NCI-H2081 (cell line): ENCODE measurements around the gene ZSCAN10.
"Not testable (repeated sequence)": the region's sequence is repeated elsewhere in the genome, so short reads cannot be mapped to it uniquely, and the experiment has no call there.

Experiments used
- DNase-seq, 2 experiments: peaks; one replicate each; lab custom pipeline; 2025; lab: John Stamatoyannopoulos, UW

ZSCAN10 gene

GRCh38 chr16:3063625-3064386 is 35.3 kb downstream of the ZSCAN10 start:
- DNase-seq = no peak

- DNase-seq = no peak
Observed at GRCh38 chr16:3062553-3062952, 36.5 kb downstream of the ZSCAN10 start.

DNA sequence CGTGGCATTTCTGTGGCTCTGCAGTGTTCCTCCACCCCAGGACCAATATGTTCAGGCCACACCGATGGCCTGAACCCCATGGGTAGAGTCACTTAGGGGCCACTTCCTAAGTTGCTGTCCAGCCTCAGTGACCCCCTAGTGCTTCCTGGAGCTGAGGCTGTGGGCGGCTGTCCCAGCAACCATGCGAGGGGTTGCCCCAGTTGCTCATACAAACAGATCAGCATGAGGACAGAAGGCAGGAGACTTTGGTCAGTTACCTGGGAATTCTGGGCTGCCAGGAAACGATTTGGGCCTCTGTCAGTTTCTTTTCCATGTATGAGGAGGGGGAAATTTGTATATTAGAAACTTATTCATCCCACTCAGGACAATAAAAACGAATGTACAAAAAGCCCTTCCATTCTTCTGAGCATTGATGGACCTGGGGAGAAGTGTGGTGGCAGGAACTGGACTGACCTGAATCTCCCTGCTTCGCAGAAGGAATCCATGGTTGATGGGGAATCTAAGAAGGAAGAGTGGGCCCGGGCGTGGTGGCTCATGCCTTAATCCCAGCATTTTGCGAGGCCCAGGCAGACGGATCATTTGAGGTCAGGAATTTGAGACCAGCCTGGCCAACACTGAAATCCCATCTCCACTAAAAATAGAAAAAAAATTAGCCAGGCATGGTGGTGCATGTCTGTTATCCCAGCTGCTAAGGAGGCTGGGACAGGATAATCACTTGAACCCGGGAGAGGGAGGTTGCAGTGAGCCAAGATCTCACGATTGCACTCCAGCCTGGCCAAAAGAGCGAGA is 38.6 kb downstream of the ZSCAN10 start:
- no peak for DNase-seq

GRCh38 chr16:3059723-3060242 is 39.3 kb downstream of the ZSCAN10 start:
- DNase-seq = no peak

GRCh38 chr16:3059041-3059722 is 39.9 kb downstream of the ZSCAN10 start:
- peak; percentile 74 to 79 for DNase-seq

DNA sequence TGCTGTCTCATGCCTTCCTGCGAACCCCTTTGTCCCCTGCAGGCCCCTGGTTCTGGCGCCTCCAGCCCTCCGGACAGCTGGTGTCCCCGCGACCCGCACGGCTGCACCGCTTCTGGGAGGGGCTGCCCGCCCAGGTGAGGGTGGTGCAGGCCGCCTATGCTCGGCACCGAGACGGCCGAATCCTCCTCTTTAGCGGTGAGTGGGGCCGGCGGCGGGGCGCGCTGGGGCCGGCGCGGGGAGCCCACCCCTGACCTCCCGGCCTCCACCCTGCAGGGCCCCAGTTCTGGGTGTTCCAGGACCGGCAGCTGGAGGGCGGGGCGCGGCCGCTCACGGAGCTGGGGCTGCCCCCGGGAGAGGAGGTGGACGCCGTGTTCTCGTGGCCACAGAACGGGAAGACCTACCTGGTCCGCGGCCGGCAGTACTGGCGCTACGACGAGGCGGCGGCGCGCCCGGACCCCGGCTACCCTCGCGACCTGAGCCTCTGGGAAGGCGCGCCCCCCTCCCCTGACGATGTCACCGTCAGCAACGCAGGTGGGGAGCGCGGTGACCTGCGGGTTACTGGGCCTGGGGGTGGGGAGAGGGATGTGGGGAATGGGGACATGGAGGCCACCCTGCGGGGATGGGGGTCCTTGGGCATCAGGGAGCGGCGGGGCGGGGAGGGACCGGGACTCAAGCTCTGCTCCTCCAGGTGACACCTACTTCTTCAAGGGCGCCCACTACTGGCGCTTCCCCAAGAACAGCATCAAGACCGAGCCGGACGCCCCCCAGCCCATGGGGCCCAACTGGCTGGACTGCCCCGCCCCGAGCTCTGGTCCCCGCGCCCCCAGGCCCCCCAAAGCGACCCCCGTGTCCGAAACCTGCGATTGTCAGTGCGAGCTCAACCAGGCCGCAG is 40.7 kb downstream of the ZSCAN10 start:
- peak in 1 of 2 experiments; percentile 10 for DNase-seq

DNA sequence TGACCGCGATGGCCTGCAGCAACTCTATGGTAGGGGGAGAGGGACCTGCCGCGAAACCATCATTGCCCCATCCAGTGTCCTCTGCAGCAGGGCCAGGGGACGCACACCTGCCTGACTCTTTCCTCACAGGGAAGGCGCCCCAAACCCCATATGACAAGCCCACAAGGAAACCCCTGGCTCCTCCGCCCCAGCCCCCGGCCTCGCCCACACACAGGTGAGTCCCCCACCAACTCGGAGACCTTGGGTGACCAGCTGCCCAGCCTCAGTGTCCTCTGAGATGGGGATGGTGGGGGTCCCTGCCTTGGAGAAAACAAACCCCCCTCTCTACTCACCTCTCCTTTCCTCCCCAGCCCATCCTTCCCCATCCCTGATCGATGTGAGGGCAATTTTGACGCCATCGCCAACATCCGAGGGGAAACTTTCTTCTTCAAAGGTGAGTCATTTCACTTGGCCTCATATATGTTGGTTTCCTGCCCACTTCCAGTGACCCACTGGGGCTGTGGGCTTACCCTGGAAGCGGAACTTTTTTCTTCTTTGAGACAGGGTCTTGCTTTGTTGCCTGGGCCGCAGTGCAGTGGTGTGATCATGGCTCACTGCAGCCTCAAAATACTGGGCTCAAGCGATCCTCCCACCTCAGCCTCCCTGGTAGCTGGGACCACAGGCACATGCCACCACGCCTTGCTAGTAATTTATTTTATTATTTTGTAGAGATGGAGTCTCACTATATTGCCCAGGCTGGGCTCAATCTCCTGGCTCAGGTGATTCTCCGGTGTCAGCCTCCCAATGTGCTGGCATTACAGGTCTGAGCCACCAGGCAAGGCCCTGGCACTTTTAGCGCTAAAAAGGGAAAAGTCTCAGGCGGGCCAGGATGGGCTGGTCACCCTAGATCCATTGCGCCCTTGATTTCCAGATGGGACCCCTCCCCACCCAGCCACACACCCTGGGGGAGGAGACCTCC is 41.6 kb downstream of the ZSCAN10 start:
- DNase-seq = no peak

- DNase-seq = no peak
Observed at GRCh38 chr16:3056336-3057180, 42.5 kb downstream of the ZSCAN10 start.

DNA sequence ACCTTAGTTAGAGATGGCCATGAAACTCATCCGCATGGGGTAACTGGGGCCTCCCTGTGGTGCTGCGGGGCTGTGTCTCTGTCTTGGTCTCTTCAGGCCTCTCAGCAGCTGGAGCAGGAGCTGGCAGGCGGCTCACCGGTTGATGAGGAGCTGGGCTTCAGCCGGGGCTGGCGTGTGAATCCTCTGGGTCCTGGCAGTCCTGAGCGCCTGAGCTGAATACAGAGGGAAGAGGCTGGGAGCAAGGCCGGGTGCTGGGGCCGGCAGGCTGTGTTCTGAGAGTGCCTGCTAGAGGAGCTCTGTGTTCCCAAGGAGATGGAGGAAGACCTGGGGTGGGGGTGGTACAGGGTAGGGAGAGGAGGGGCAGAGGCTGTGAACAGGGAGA is 43.4 kb downstream of the ZSCAN10 start:
- not testable (repeated sequence) for DNase-seq

- DNase-seq = no peak
Observed at GRCh38 chr16:3054965-3055733, 43.9 kb downstream of the ZSCAN10 start.

DNA sequence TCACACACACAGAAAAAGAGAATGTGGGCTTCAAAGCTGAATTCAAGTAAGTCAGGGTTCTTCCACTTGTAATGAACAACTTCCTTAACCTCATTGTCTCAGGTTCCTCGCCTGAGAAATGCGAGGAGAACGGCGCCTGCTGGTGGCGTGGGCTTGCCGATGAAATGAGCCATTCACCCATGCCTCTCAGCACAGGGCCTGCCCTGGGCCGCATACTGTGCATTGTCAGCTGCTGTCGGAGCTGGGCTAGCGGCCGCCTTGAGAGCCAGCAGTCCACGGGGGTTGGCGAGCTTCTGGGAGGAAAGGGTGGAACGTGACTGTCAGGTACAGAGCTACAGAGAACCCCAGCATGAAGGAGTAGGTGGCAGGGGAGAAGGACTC is 45.8 kb downstream of the ZSCAN10 start:
- DNase-seq = not testable (repeated sequence)

DNA sequence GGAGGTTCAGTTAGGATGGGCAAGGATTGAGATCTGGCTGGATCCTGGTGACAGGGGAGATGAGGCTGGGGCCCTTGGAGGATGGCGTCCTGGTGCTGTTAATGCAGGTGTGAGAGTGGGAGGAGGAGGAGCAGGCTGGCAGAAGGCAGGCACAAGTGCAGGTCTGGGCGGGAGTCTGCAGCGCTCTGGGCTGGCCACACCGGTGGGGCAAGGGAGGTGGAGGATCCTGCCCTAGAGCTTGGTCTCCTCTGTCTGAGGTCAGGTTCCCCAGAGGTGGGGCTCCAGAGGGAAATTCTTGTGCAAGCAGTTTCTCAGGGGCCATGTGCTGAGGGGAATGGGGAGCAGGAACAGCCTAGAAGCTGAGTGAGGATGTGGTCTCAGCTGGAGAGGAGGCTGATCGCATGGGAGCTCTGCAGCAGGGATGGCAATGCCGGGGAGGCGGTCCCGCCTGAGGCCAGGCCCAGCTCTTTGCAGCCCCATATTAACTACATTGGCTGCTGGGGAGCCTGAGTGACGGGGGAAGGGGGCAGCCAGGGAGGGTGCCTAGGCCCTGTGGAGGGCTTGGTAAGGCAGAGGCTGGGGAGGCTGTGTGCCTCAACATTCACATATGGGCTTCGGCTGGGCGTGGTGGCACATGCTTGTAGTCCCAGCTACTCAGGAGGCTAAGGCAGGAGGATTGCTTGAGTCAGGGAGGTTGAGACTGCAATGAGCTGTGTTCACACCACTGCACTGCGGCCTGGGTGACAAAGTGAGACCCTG is 46.3 kb downstream of the ZSCAN10 start:
- not testable (repeated sequence) for DNase-seq

DNA sequence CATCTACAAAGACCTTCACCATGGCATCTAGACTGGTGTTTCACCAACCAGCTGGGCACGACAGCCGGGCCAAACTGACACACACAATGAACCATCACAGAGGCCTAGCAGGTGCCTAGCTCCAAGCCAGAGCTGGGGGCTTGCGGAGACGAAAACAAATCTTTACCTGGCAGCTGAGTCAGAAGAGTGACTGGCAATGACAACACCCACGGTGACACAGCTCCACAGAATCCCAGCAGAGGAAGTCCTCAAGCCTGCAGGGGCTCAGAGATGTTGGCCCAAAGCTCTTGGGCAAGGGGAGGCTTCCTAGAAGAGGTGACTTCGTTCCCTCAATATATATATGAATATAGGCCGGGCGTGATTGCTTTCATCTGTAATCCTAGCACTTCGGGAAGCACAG is 47.6 kb downstream of the ZSCAN10 start:
- DNase-seq = no peak

GRCh38 chr16:3051009-3051408 is 48.1 kb downstream of the ZSCAN10 start:
- no peak for DNase-seq

GRCh38 chr16:3050487-3050886 is 48.6 kb downstream of the ZSCAN10 start:
- DNase-seq = no peak

- DNase-seq = no peak
Observed at GRCh38 chr16:3049921-3050481, 49.1 kb downstream of the ZSCAN10 start.

DNA sequence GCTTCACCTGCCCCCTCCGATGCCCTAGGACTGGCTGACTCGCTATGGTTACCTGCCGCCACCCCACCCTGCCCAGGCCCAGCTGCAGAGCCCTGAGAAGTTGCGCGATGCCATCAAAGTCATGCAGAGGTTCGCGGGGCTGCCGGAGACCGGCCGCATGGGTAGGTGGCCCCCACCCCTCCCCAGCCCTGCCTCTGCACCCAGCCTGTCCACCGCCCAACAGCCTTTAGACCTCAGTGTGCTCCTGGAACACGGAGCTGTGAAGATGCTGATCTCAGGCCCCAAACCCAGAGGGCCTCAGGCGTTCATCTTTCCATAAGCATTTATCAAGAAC is 51.7 kb downstream of the ZSCAN10 start:
- no peak for DNase-seq
